SH-SY5Y (cell line): ENCODE measurements around the gene SUCLA2.

Experiments
- GATA2 ChIP-seq: IDR thresholded peaks from 2 replicates; pipeline ENCODE4 v1.6.1; 2011; ENCODE audit warnings: mild to moderate bottlenecking, low read depth, low read length
- GATA3 ChIP-seq: IDR thresholded peaks from 2 replicates; pipeline ENCODE4 v1.6.1; 2011; ENCODE audit warnings: low read depth, mild to moderate bottlenecking, low read length, moderate library complexity

GRCh38 chr13:47991859-47992258 is 9.2 kb downstream of the SUCLA2 start:
- TF ChIP-seq GATA3, result no peak
- TF ChIP-seq GATA2, result no peak
